CD14-positive monocyte (primary cell): ENCODE measurements around the gene SCARB2. TPM values are rescaled to one million over a fixed set of nuclear protein-coding genes. Genes with fewer than 3 reads are reported as not detected.
A peak's percentile ranks its signal among the peaks of the same experiment; 100 is the strongest.

Experiments used
- DNase-seq, 3 donors: peaks; one replicate each; pipeline ENCODE4 v3.0.0-alpha.2; 2011 to 2022
- H2AFZ ChIP-seq: 2 replicates; pipeline ENCODE4 v1.6.0; 2012; ENCODE audit warnings: mild to moderate bottlenecking, low read depth, low read length, inconsistent platforms; ENCODE audit not compliant: insufficient read depth, poor library complexity, severe bottlenecking
- H3K27ac ChIP-seq, 2 donors: 1 replicate in 1 of 2; 2 replicates in 1 of 2; pipeline ENCODE4 v1.5.1; 2012 to 2013; ENCODE audit warnings: low read length in 2 of 2, control low read depth in 1 of 2, inconsistent platforms in 1 of 2, low read depth in 1 of 2, mild to moderate bottlenecking in 1 of 2
- H3K27me3 ChIP-seq, 2 donors: one replicate each; pipeline versions ENCODE4 v1.6.0 to v1.6.1; 2011 to 2013; ENCODE audit warnings: low read length in 2 of 2; ENCODE audit not compliant: control insufficient read depth in 2 of 2, insufficient read depth in 2 of 2
- H3K36me3 ChIP-seq, 2 donors: replicated peaks in 1 of 2; 1 replicate in 1 of 2; 2 replicates in 1 of 2; pipeline versions ENCODE4 v1.5.1 to v1.6.1; 2012 to 2013; ENCODE audit warnings: low read length in 2 of 2, control low read depth in 1 of 2, inconsistent platforms in 1 of 2, mild to moderate bottlenecking in 1 of 2; ENCODE audit not compliant: insufficient read depth in 2 of 2, control insufficient read depth in 1 of 2
- H3K4me1 ChIP-seq, 2 donors: 1 replicate in 1 of 2; 2 replicates in 1 of 2; pipeline versions ENCODE4 v1.5.1 to v1.6.1; 2012 to 2013; ENCODE audit warnings: low read length in 2 of 2, control low read depth in 1 of 2, inconsistent platforms in 1 of 2, mild to moderate bottlenecking in 1 of 2, moderate library complexity in 1 of 2; ENCODE audit not compliant: insufficient read depth in 2 of 2, control insufficient read depth in 1 of 2
- H3K4me2 ChIP-seq: replicated peaks from 2 replicates; pipeline ENCODE3; 2012; ENCODE audit warnings: low read length, moderate library complexity, mild to moderate bottlenecking; ENCODE audit not compliant: poor library complexity, severe bottlenecking; ENCODE audit errors: extremely low read depth
- H3K4me3 ChIP-seq, 3 experiments: fragments of 200-600 bp in 1 of 3; sonication (generic) in 1 of 3; replicated peaks in 1 of 3; 1 replicate in 2 of 3; 2 replicates in 1 of 3; pipeline ENCODE4 v1.5.1; 2011 to 2013; ENCODE audit warnings: low read length in 3 of 3, mild to moderate bottlenecking in 3 of 3, control low read depth in 2 of 3, low read depth in 2 of 3, inconsistent platforms in 1 of 3, moderate library complexity in 1 of 3
- H3K79me2 ChIP-seq: 2 replicates; pipeline ENCODE4 v1.6.0; 2012; ENCODE audit warnings: mild to moderate bottlenecking, control low read depth, inconsistent platforms, low read length, moderate library complexity; ENCODE audit not compliant: insufficient read depth
- H3K9ac ChIP-seq: 2 replicates; pipeline ENCODE4 v1.6.0; 2017; ENCODE audit warnings: low read length, mild to moderate bottlenecking; ENCODE audit not compliant: insufficient read depth, poor library complexity, severe bottlenecking
- H3K9me3 ChIP-seq, 2 donors: replicated peaks in 1 of 2; 1 replicate in 1 of 2; 2 replicates in 1 of 2; pipeline versions ENCODE4 v1.5.1 to v1.6.1; 2012 to 2013; ENCODE audit warnings: low read length in 2 of 2, control low read depth in 1 of 2; ENCODE audit not compliant: control insufficient read depth in 1 of 2, insufficient read depth in 1 of 2
- H4K20me1 ChIP-seq: 2 replicates; pipeline ENCODE4 v1.6.0; 2012; ENCODE audit warnings: mild to moderate bottlenecking, low read length, control low read depth, moderate library complexity; ENCODE audit not compliant: insufficient read depth
- H3K27ac Mint-ChIP-seq, 7 donors: one replicate each; pipeline ENCODE4 v1.8.0; 2020; ENCODE audit warnings: mild to moderate bottlenecking in 7 of 7, mixed read lengths in 7 of 7, moderate library complexity in 6 of 7, inconsistent platforms in 2 of 7
- H3K27me3 Mint-ChIP-seq, 3 donors: one replicate each; pipeline ENCODE4 v1.8.0; 2021 to 2022; ENCODE audit warnings: low read depth in 3 of 3, mild to moderate bottlenecking in 3 of 3, mixed read lengths in 3 of 3, moderate library complexity in 3 of 3, inconsistent platforms in 1 of 3
- H3K36me3 Mint-ChIP-seq, 2 donors: one replicate each; pipeline ENCODE4 v1.8.0; 2020; ENCODE audit warnings: mixed read lengths in 2 of 2, inconsistent platforms in 1 of 2, mild to moderate bottlenecking in 1 of 2
- H3K4me1 Mint-ChIP-seq: one replicate; pipeline ENCODE4 v1.8.0; 2020; ENCODE audit warnings: mild to moderate bottlenecking, mixed read lengths
- H3K4me3 Mint-ChIP-seq, 2 donors: one replicate each; pipeline ENCODE4 v1.8.0; 2020; ENCODE audit warnings: mild to moderate bottlenecking in 2 of 2, mixed read lengths in 2 of 2, moderate library complexity in 1 of 2
- H3K9me3 Mint-ChIP-seq, 7 donors: one replicate each; pipeline ENCODE4 v1.8.0; 2020 to 2022; ENCODE audit warnings: mixed read lengths in 7 of 7, mild to moderate bottlenecking in 6 of 7, moderate library complexity in 6 of 7, inconsistent platforms in 2 of 7
- WGBS: methylation state at CpG from one replicate; pipeline ENCODE4 v1.1.5; 2013; ENCODE audit warnings: missing lambda C conversion rate; ENCODE audit not compliant: insufficient coverage; 5-methylcytosine and 5-hydroxymethylcytosine counted together
- intact Hi-C, 2 donors: fragments of 100-400 bp; cut with micrococcal nuclease; formaldehyde crosslinking; loops; one replicate each; pipeline versions ENCODE4 v1.15.0 to v1.15.1; 2023
- polyA plus RNA-seq, 3 donors: library from polyadenylated mRNA; depleted of rRNA in 1 of 3; unstranded in 2 of 3; stranded (reverse) in 1 of 3; fragments of 300-500 nt in 2 of 3; fragments of >200 nt in 1 of 3; fragmentation: Illumina TruSeq in 2 of 3; gene quantifications; 1 replicate in 2 of 3; 2 replicates in 1 of 3; pipeline ENCODE4 v1.2.3, GENCODE V29; 2012 to 2021
- TF ChIP-seq, protein P1 (sequence below): fragments of 200-600 bp; IDR thresholded peaks from one replicate; pipeline ENCODE4 v1.8.0; 2022; ENCODE audit warnings: antibody characterized with exemption, mild to moderate bottlenecking

SCARB2 gene
- polyA plus RNA-seq, 3 donors: 36.8 to 73.0 (median 53.5) TPM

DNA sequence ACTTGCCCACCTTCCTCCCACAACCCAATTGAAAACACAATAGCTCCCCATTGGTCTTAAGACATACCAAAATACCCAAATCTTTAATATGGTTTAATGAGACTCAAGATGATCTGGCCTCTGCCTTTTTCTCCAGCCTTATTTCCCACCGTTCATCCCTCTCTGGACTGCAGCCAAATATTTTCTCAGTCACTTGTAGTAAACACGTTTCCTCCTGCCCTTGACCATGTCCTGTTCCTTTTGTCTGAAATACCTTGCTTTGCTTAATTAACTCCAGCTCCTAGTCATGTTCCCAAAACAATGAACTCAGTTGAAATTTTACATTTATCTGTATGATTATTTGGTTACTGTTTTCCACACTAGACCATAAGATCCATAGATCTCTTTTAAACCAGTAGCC is 57.0 kb downstream of the SCARB2 start:
- Histone ChIP-seq H3K36me3 (peaks cover 12 to 36% of the 10 kb centered on the region in 2 donors), H3K27ac (no peak overlapping the region), H3K79me2 (no peaks in the 10 kb centered on the region), H3K27me3 (no peaks in the 10 kb centered on the region), H3K4me3 (no peak overlapping the region), H3K4me1 (no peaks in the 10 kb centered on the region), H2AFZ (no peak overlapping the region), H3K9ac (no peak overlapping the region), H3K9me3 (no peaks in the 10 kb centered on the region), H3K4me2 (no peak overlapping the region), H4K20me1 (no peaks in the 10 kb centered on the region)
- Mint-ChIP-seq H3K27ac (no peak overlapping the region), H3K27me3 (no peaks in the 10 kb centered on the region), H3K36me3 (peaks cover 26 to 36% of the 10 kb centered on the region in 2 donors), H3K4me1 (no peaks in the 10 kb centered on the region), H3K9me3 (peaks cover 4 to 9% (median 7%) of the 10 kb centered on the region in 7 donors), H3K4me3 (no peak overlapping the region)
- DNase-seq: no peak
- WGBS: 15% methylated on average over 2 of the region's 2 CpGs
- TF ChIP-seq, protein P1, sequence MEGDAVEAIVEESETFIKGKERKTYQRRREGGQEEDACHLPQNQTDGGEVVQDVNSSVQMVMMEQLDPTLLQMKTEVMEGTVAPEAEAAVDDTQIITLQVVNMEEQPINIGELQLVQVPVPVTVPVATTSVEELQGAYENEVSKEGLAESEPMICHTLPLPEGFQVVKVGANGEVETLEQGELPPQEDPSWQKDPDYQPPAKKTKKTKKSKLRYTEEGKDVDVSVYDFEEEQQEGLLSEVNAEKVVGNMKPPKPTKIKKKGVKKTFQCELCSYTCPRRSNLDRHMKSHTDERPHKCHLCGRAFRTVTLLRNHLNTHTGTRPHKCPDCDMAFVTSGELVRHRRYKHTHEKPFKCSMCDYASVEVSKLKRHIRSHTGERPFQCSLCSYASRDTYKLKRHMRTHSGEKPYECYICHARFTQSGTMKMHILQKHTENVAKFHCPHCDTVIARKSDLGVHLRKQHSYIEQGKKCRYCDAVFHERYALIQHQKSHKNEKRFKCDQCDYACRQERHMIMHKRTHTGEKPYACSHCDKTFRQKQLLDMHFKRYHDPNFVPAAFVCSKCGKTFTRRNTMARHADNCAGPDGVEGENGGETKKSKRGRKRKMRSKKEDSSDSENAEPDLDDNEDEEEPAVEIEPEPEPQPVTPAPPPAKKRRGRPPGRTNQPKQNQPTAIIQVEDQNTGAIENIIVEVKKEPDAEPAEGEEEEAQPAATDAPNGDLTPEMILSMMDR: no peak
- intact Hi-C loops: no loop called here

DNA sequence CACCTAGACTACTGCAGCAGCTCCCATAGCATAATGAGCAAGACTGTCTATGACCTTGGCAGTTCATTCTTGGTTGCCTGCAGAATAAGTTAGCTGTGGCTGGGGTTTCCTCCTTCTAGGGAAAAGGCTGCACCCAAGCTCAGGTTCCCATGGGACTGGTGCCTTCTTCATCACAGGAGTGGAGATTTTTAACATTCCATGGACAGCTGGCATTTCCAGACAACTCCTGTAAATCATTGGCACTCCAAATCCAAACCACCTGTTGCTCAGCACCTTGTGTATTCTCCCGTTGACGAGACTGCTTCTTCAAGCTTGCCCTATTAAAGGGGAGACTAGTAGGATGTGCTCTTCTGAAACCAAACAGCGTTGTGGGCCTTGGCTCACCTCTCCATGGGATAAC is 57.6 kb downstream of the SCARB2 start:
- H3K4me3 Mint-ChIP-seq: no peak overlapping the region
- H3K4me3 ChIP-seq: no peak overlapping the region
- no peaks in the 10 kb centered on the region for H3K79me2 ChIP-seq
- no peak overlapping the region for H2AFZ ChIP-seq
- intact Hi-C loops: no loop called here
- no peaks in the 10 kb centered on the region for H3K27me3 ChIP-seq
- H3K4me2 ChIP-seq: no peak overlapping the region
- no peaks in the 10 kb centered on the region for H3K27me3 Mint-ChIP-seq
- H3K27ac ChIP-seq: no peak overlapping the region
- H3K9ac ChIP-seq: no peak overlapping the region
- no peaks in the 10 kb centered on the region for H3K4me1 ChIP-seq
- H3K36me3 Mint-ChIP-seq: peaks cover 20 to 29% of the 10 kb centered on the region in 2 donors
- no CpG with 5 or more reads among the region's 3 CpGs for WGBS
- TF ChIP-seq, protein P1: no peak
- H3K9me3 ChIP-seq: no peaks in the 10 kb centered on the region
- H3K27ac Mint-ChIP-seq: peak overlapping the region in 2 of 7 donors; percentile 8 to 52
- H3K9me3 Mint-ChIP-seq: peaks cover 4 to 9% (median 7%) of the 10 kb centered on the region in 7 donors
- no peaks in the 10 kb centered on the region for H3K4me1 Mint-ChIP-seq
- peaks cover 6 to 30% of the 10 kb centered on the region in 2 donors for H3K36me3 ChIP-seq
- DNase-seq: no peak
- no peaks in the 10 kb centered on the region for H4K20me1 ChIP-seq
